GM18861 (cell line): ENCODE data around the gene DLX6.

Experiments used
- ATAC-seq: cut with Tn5 transposase; IDR thresholded peaks from one replicate; pipeline ENCODE4 v1.9.1; 2021; ENCODE audit not compliant: unreplicated experiment

The DLX6 gene

GRCh38 chr7:97005183-97006054 is at the start of gene DLX6:
DLX6 (plus strand) TSS chr7:97005553; CDS start chr7:97005978, 425 bp downstream.
- ATAC-seq = no peak

GRCh38 chr7:96959135-96959534 is 46.2 kb upstream of the DLX6 start:
- ATAC-seq = no peak

- ATAC-seq = no peak
Observed at GRCh38 chr7:96962221-96962885, 43.0 kb upstream of the DLX6 start.

- ATAC-seq = no peak
Observed at GRCh38 chr7:96968981-96969380, 36.4 kb upstream of the DLX6 start.

- ATAC-seq = no peak
Observed at GRCh38 chr7:96970739-96971138, 34.6 kb upstream of the DLX6 start.

- ATAC-seq = no peak
Observed at GRCh38 chr7:96973986-96974385, 31.4 kb upstream of the DLX6 start.

GRCh38 chr7:96976106-96976505 is 29.2 kb upstream of the DLX6 start:
- no peak for ATAC-seq

GRCh38 chr7:96977445-96977844 is 27.9 kb upstream of the DLX6 start:
- no peak for ATAC-seq

GRCh38 chr7:96979551-96980276 is 25.6 kb upstream of the DLX6 start:
- no peak for ATAC-seq

- no peak for ATAC-seq
Observed at GRCh38 chr7:96982586-96982985, 22.8 kb upstream of the DLX6 start.

- ATAC-seq = no peak
Observed at GRCh38 chr7:96985992-96986391, 19.4 kb upstream of the DLX6 start.

GRCh38 chr7:96986901-96987300 is 18.5 kb upstream of the DLX6 start:
- no peak for ATAC-seq

GRCh38 chr7:96987719-96988118 is 17.6 kb upstream of the DLX6 start:
- ATAC-seq = no peak

- no peak for ATAC-seq
Observed at GRCh38 chr7:96989241-96989858, 16.0 kb upstream of the DLX6 start.

- ATAC-seq = no peak
Observed at GRCh38 chr7:96989859-96990317, 15.5 kb upstream of the DLX6 start.

GRCh38 chr7:96991546-96992191 is 13.7 kb upstream of the DLX6 start:
- no peak for ATAC-seq

GRCh38 chr7:96992192-96993005 is 13.0 kb upstream of the DLX6 start:
- no peak for ATAC-seq

- ATAC-seq = no peak
Observed at GRCh38 chr7:96993094-96993865, 12.1 kb upstream of the DLX6 start.

- no peak for ATAC-seq
Observed at GRCh38 chr7:96993980-96994379, 11.4 kb upstream of the DLX6 start.
